ENCODE data around the gene DUSP6.

The DUSP6 gene

DNA sequence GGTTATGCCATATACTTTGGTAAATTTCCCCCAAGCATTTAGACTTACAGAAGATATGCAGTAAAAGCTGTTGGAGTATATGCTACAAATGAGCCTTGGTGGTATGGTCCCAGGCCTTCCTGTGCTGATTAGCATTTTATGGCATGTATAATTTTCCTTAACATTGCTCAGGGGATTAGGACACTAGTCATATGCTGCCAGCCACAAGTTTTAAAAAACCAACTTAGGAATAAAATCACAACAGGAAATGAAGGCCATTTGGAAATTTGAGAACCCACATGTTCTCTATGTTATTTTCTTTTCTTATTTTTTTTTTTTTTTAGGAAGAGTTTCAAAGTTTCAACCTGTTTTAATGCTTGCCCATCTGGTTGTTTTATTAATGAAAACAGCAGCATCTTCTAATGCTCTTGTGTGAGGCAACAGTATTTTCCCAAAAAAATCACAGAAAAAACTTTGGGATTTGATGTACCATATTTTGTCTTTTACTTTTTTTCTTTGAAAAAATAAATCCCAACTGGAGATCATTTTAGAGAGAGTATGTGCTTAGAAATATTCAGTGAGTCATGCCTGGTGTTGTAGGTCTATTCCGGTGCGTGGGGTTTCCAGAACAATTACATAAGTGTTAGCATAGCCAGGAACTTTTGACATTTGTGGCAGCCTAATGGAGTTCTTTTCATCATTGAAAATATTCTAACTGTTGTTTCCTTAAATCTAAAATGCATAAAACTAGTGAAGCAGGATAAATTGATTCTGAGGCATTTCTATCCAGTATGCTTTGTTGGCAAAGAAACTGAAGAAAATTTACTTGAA is 21.7 kb upstream of the DUSP6 start:
- peak; percentile 76 for DNase-seq (ENCODE audit: low spot score)

DNA sequence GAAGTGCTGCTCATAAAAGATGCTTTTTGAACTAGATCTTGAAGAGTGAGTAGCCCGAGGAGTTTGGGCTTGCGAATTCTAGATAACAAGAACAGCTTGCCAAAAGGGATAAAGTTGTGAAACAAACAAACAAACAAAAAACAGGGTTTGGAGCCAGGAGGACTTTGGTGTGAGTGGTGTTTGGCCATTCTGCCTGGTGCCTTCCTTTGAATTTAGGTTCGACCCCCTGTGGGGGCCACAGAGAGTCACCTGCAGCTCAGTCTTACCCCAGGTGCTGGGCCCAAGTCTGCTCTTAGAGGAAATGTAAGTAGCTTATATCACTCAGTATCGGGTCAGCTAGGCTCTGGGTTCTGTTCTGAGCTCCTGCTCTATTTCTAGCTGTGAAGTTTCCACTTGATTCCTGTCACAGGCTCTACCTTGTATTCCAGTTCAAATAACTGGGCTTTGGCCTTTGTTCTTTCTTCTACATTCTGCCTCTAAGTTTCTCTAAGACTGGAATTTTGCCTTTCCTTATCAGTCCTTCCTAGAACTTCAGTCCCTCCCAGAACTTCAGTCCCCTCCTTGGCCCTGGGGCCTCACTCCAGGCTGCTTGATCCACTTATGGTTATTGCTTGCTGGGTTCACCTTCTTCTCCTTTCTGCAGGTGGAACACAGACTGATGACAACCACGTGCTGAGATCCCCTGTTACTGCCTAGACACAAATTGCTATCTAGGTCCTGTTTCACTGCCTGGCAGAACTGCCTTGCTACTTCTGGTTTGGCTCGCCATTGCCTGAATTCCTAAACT is 20.5 kb upstream of the DUSP6 start:
- no peak for DNase-seq (ENCODE audit: low spot score)

DNA sequence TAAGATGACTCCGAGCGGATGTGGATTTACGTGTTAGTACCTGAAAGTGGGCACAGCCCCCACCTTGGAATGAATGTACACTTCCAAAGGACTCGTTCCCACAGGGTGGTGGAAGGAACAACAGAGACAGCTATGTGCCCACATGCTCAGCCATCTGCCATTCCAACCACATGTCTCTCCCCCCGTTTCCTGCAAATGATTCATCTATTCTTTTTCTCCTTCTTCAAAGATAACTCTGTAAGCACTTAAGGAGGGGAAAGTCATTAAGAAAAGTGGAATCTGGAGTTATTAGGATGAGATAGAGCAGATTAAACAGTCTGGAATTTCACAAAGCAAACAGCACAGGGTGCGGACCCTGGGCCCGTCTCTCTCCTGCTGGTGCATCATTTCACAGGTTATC is 18.5 kb upstream of the DUSP6 start:
- DNase-seq (ENCODE audit: low spot score) = peak; percentile 58

DNA sequence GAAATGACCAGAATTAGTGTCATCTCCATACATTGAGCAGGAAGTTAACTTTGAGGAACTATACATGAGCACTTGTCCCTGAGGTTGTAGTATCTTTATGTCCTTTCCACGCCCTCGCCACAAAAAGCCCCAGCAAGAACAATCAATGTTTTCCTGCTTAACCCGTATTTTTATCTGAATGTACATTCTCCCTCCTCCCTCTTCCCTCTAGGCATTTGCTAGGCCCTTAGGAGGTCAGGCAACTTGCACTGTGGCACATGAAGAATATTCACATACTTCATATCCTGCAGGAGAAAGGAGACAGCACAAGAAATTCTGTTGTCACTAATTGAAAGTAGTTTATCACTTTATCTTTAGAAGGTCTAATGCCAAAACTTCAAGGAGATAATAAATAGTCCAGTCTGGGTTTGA is 18.1 kb upstream of the DUSP6 start:
- DNase-seq (ENCODE audit: low spot score) = no peak

DNA sequence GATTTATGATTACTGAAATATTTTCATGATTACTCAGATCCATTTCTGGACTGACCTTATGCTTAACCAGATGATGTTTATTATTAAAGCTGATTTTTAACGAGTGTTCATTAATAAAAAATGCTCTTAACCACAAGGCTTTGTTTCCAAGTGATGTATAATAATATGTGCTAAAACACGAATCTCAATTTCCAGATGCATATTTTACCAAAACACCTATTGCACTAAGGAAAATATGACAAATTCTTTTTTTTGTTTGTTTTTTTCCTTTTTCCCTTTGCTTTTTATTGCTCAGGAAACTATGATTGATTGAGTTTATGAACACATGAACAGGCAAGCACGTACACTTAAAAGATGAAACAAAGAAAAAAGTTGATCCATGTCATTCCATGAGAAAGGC is 16.9 kb upstream of the DUSP6 start:
- no peak for DNase-seq (ENCODE audit: low spot score)

DNA sequence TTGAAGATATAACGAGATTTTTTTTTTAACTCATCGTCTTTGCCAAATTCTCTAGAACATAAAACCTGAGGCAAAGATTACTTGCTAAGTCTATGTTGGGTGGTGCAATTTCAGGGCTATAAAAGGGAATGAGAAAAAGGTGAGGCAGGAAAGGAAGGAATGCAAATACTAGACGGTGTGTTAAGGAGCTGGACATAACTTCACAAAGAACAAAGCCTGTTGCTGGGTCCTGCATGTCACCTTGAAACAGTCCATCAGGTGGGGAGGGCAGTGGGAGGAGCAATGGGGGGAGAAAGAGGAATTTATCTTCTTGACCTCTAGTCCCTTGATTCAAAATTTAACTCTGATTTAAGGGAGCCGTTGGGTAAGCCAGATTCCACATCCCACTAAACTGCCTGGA is 16.1 kb upstream of the DUSP6 start:
- no peak for DNase-seq (ENCODE audit: low spot score)

DNA sequence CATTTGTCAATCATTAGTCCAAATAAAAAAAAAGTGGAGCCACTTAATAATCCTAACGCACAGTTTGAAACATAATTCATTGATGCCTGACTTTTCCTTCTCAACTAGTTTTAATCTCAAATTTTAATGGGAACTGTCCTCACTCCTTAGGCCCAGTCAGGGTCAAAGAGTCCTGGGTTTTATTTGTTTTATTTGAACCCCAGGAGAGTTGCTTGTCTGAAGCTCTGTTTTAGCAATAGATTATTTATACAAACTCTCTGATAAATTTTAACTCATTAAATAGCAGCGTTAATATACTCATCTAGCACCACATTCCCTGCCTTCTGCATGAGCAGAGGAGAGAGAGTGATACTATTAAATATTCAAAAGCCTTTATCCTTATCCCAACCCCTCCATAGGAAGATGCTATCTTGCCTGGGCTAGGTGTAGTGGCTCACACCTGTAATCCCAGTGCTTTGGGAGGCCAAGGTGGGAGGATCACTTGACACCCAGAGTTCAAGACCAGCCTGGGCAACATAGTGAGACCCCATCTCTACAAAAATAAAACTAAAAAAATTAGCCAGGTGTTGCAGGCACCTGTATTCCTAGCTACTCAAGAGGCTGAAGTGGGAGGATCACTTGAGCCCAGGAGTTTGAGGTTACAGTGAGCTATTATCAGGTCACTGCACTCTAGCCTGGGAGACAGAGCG is 14.5 kb upstream of the DUSP6 start:
- DNase-seq (ENCODE audit: low spot score) = no peak

DNA sequence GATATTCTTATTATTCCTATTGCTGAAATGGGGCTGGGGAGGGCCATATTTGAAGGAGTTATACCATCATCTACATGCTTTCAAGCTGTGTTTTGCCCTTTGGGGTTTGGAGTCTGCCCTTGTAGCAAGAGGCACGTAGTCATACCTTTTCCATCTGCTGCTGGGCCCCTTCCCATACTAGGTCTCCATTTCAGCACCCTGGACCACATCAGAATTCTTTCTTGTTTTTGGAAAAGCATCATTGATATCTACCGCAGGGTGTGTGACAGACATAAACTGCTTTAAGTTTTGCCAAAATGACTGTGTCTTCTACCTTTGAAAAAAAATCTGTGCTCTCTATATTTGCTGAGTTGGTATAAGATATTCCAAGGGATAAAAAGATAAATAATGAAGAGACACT is 12.3 kb upstream of the DUSP6 start:
- no peak for DNase-seq (ENCODE audit: low spot score)

DNA sequence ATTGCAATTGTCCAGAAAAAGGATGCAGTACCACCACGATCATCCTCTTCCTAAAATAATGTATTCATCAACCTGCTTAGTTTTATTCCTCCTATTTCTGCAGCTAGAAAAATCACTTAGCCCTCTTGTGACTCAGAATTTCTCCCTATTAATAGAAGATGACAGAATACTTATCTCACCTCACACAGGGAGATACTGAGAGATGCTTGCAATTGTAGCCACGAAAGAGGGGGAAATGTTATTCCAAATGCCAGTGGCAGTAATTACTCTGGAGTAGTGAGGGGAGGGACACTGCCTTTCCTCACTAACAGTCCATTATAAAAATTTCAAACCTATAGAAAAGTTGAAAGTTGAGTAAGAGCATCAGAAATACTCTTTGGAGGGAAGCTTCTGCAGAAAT is 11.8 kb upstream of the DUSP6 start:
- DNase-seq (ENCODE audit: low spot score) = no peak

DNA sequence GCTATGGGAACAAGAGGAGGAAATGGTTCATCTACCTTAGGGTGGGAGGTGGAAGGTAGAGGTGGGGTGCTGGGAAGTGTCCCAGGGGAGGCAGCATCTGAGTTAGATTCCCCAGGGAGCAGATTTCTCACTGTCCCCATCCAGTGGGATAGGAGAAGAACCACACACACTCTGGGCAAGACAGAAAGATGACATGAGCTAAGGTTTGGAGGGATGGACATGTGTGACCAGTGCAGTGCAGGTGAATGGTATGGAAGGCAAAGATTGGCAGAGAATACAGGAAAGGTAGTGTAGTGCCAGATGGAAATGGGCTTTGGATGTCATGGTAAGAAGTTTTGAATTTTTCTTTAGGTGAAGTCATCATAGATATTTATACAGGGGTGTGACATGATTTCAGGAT is 11.3 kb upstream of the DUSP6 start:
- no peak for DNase-seq (ENCODE audit: low spot score)

DNA sequence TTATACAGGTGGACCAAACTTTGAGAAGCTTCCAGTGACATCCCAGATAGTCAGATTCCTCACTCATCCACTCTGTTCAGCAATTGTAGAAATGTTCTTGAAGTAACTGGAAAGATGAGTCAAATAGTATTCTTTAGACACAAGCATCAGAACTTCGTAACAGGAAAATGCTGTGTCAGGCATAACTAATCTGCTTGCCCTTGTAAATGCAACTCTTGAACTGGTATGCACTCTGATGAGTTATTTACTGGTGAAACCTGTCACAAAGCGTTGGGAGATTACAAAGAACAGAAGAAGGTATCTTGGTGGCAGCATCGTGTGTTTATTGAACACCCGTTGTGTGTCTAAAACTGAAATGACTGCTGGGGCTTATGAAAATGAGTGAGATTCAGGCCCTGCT is 10.8 kb upstream of the DUSP6 start:
- DNase-seq (ENCODE audit: low spot score) = no peak

DNA sequence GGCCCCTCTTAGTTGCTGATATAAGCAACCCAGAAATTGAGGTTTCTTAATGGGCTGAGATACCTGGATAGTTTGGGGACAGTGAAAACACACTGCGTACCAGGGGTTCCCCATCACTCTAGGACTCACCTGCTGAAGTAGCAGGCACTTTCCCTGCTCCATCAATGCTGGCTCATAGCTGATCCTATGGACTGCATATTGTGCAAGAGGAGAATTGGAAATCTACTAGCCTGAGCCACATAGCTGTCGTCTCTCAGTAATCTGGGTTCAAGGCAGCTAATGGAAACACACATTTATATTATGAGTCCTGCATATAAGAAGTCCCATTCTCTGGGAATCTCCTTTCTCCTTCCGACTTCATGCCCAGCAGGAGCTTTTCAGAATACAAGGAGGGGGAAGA is 7.3 kb upstream of the DUSP6 start:
- no peak for DNase-seq (ENCODE audit: low spot score)

DNA sequence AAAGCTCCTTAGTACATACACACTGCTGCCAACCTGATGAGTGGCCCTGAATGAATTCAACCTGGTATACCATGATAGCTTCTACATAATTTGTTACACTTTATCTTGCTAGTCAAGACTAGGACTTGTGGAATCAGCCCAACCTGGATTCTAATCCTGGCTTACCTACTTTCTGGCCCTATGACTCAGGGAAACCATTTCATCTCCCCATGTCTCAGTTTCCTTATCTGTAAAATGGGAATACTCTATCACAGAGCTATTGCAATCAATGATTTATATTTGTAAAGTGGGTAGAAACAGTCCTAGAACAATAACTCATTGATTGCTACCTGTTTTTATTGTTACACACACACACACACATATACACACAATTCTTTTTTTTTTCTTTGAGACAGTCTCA is 6.5 kb upstream of the DUSP6 start:
- DNase-seq (ENCODE audit: low spot score) = no peak

DNA sequence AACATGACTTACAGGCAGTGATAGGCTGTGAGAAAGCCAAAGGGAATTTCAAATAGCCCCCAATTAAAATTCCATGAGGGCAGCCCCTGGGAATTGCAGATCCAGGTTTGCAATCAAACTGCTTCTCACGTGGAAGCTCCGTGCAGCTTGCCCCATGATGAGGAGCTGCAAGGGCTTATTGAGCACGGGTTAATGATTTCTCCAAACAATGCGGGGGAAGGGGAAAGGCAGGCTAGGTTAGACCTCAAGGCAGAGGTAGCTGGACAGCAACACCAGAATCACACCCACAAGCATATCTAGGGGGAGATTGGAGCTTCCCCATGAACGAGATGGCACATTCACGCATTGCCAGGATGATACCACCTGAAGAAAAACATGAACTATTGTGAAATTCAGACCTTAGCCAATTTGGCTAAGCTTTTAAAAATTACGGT is 5.0 kb upstream of the DUSP6 start:
- no peak for DNase-seq (ENCODE audit: low spot score)

DNA sequence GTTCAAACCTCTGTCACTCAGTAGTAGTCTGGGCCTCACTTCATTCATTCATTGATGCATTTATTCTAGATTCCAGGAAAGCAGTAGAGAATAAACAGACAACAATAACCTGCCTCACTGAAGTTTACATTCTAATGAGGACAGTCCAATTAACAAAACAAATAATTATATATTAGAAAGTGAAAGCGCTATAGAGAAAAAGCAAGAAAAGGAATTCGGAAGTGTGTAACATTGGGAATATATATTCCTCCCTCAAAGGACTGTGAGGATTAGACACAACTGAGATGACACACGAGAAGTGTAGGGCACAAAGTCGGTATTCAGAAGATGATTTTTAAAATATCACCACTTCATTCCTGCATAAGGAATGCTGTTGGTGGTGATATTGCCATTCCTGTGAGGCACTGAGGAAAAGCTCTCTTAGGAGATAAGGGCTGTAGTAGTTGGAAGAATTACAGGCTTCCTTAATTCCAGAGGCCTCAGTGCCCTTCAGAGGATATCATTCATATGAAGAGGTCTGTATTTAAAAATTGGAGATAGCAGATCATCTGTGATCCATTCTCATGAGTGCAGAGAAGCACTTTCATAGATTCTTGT is 3.9 kb upstream of the DUSP6 start:
- DNase-seq (ENCODE audit: low spot score) = no peak

DNA sequence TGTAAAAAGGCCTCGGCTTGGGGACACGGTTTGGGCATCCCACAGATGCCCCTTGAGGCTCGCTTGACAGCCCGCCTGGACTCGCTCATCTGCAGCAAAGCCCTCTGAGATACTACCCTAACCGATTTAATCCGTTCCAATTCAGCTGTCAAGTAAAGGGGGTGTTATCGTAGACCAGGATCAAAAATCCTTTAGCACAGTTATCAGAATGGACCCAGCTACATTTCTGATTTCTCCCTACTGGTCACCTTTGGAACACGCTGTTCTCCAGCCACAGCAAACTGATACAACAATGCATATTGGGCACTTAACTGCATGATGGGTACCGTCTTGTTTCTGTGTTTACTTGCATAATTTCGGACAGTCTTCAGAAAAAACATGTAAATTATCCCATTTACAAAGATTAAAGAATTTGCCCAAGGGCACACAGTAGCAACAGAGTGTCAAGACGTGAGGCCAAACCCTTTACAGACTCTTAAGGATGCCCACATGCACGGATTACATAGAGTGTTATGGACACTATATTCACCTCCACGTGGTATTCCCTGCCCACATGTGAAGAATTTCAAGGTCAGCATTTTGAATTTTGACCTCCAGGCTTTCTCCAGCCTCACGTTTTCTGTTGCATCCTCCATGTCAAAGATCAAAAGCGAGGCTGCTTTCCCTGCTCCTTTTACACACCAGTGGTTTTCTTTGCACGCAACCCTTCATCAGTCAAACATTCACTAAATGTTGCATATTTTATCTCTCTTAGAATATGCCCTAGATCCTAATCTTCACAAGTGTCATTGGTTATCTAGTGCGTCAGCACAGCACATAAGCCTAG is 3.2 kb upstream of the DUSP6 start:
- no peak for DNase-seq (ENCODE audit: low spot score)

DNA sequence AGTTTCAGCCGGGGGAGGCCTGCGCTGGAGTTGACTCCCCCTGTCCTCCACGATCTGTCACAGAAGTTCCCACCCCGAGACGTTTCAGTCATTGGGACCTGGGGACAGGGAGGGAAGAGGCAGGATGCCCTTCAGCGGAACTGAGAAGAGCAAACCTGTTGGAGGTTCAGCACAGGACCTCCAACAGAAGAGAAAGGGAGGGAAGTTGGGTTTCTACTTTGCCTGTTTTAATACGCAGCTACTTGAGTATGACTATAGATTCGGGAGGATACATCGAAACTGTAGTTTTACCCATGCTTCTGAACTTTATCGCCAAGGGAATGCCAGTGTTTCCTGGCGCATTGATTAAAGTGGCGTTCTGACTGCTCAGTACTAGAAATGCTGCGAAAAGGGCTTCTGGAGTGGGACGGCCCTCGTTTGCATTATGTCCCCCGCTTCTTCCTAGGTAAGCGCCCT is 2.3 kb upstream of the DUSP6 start:
- no peak for DNase-seq (ENCODE audit: low spot score)

DNA sequence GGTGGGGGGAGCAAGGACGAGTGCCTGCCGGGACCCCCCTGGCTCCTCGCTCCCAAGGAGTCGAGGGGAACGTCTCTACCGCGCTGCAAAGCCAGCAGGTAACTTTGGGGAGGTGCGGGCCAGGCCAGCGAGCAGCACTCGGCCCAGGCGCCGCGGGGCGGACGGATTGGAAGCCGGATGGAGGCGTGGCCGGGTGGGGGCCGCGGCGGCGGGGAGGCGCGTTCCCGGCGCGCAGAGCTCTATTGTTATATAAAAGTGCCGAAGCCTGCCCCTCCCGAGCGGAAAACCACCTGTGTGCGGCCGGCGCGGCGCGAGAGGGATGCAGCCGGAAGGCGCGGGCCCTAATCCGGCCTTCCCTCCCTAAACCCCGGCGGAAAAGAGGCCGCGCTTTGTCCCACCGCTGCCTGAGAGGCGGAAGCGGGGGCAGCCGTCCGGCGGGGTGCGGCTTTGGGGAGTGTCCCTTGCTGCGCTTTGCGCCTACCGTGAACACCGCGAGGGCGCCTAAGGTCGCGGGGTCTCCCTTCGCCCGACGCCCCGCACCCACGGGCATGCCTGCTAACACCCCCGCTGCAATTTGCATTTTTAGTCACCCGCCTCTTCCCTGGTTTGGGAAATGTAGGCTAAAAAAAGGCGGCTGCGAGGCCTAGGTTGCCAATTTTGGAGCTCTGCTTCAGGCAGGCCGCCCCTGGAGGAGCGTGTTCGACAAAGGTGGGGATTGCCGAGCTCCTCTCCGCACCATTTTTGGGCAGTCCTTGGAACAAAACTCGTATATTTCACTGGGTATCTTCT is 1.7 kb upstream of the DUSP6 start:
- DNase-seq (ENCODE audit: low spot score) = peak; percentile 77

DNA sequence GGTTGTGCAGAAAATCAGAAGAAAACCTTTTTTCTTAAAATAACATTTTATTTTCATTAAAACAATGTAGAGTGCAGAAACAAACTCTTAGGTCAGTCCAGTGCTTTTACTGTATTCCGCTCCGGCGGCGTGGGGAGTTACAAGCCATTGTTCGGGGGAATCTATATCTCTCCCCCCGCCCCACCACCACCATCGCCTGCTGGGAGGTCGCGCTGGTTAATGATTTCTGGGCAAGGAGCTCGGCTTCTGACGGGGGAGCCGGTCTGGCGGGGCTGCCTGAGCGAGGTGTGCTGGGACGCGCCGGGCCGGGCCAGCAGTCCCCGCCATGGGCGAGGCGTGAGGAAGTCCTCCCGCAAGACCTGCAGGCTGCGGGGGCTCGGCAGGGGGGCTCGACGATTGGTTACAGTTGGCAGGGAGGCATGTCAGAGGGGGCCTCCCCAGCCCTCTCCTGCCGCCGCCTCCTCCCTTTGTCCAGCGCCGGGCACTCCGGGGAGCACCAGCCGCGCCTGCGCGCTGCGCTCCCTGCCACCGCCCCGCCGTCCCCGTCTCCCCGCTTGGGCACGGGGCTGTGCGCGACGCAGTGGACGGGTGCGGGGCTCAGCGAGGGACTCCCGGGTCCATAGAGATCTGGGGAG is 1.0 kb upstream of the DUSP6 start:
- peak; percentile 91 for DNase-seq (ENCODE audit: low spot score)

DNA sequence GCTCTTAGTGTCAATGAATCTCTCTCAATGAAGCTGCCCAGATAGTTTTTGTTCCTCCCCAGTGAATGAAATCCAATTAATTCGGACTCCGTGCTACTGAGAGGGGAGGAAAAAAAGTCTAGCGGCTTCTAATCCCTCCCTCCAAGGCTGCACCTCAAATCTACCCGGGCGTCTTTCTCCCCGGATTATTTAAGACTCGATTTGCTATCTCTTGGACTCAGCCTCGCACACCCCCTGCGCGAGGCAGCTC is 134 bp downstream of the DUSP6 start:
- no peak for DNase-seq (ENCODE audit: low spot score)

All from AG20443 (cell line).